ENCODE measurements around the gene IL1R1. TPM values are rescaled to one million over a fixed set of nuclear protein-coding genes. Genes with fewer than 3 reads are reported as not detected.

IL1R1 gene
- total and polyA plus RNA-seq, 2 of the 4 experiments (the other 2 are of a cell fraction) = 6.5 to 13.8 TPM

- dilution Hi-C loops (cut with HindIII; ENCODE audit: low sequenced_read_pairs, unreplicated experiment) = loop anchor here (25.0 kb wide), 1 partner anchor 146 kb away; no protein-coding TSS in a partner anchor
- Histone ChIP-seq H3K9me3 (ENCODE audit: control insufficient read depth, insufficient read depth, low read length) (peaks cover 2% of the 10 kb centered on the region; the same call in 1 of the 2 replicates), H2BK5ac (ENCODE audit: low read depth, low read length, poor library complexity, severe bottlenecking) (no peak overlapping the region), H3K4me1 (ENCODE audit: control insufficient read depth, insufficient read depth, low read length) (peaks cover 15% of the 10 kb centered on the region), H4K20me1 (ENCODE audit: insufficient read depth, low read length) (no peaks in the 10 kb centered on the region), H3K36me3 (ENCODE audit: control insufficient read depth, insufficient read depth, low read length) (peaks cover 50% of the 10 kb centered on the region), H3K9ac (ENCODE audit: low read depth, low read length) (no peak overlapping the region), H2BK15ac (ENCODE audit: low read depth, low read length) (no peak overlapping the region), H4K8ac (ENCODE audit: low read depth in 2 of 2, low read length in 2 of 2) (no peak overlapping the region), H4K5ac (ENCODE audit: low read depth, low read length) (no peak overlapping the region; the same call in 1 of the 2 replicates), H3K4me2 (ENCODE audit: low read depth, low read length) (no peak overlapping the region), H3K23ac (ENCODE audit: low read depth, low read length) (no peak overlapping the region), H3K4me3 (ENCODE audit: insufficient read depth, low read depth, low read length) (no peak overlapping the region), H2BK20ac (ENCODE audit: low read depth, low read length) (no peak overlapping the region), H3K79me1 (ENCODE audit: low read depth in 1 of 2, low read length in 2 of 2) (peaks cover 7 to 14% of the 10 kb centered on the region in 2 experiments; a peak in 3 of 4 replicates), H3K14ac (replicated peaks; ENCODE audit: low read depth, low read length) (no peak overlapping the region), H3K4ac (ENCODE audit: low read depth, low read length) (no peak overlapping the region), H3K18ac (ENCODE audit: low read depth, low read length) (no peak overlapping the region), H3K27me3 (ENCODE audit: control insufficient read depth, insufficient read depth, low read length) (no peaks in the 10 kb centered on the region), H4K91ac (ENCODE audit: insufficient read depth, low read depth, low read length) (no peak overlapping the region), H2AFZ (replicated peaks; ENCODE audit: low read length, poor library complexity) (no peak overlapping the region), H2BK120ac (ENCODE audit: low read depth, low read length) (no peak overlapping the region), H2AK5ac (ENCODE audit: low read depth, low read length) (no peak overlapping the region), H3K9me1 (ENCODE audit: insufficient read depth, low read length) (peaks cover 4% of the 10 kb centered on the region; the same call in 1 of the 2 replicates), H3K27ac (ENCODE audit: insufficient read depth, low read length) (no peak overlapping the region), H3K56ac (ENCODE audit: extremely low read depth, insufficient read depth, low read length) (no peak overlapping the region), H2AK9ac (replicated peaks; ENCODE audit: low read depth, low read length, poor library complexity) (no peak overlapping the region)
- no peak for TF ChIP-seq CTCF (conservative IDR thresholded peaks at IDR 0.05; ENCODE audit: low read depth, low read length)
- no peak for TF ChIP-seq FOS (IDR thresholded peaks at IDR 0.05; ENCODE audit: low read depth, low read length)
- no peak for TF ChIP-seq SMC3 (IDR thresholded peaks at IDR 0.05; ENCODE audit: low read depth, low read length)
- TF ChIP-seq RAD21 (IDR thresholded peaks at IDR 0.05; ENCODE audit: low read length) = no peak
- TF ChIP-seq MXI1 (IDR thresholded peaks at IDR 0.05; ENCODE audit: borderline replicate concordance, low read depth, low read length) = no peak
- TF ChIP-seq CHD1 (IDR thresholded peaks at IDR 0.05; ENCODE audit: low read depth, low read length) = no peak
- no peak for TF ChIP-seq USF2 (IDR thresholded peaks at IDR 0.05; ENCODE audit: low read depth, low read length)
- no peak for TF ChIP-seq ELK1 (IDR thresholded peaks at IDR 0.05; ENCODE audit: borderline replicate concordance, low read depth, low read length)
- no peak for TF ChIP-seq CEBPB (IDR thresholded peaks at IDR 0.05; ENCODE audit: low read depth, low read length)
- TF ChIP-seq MAFK (IDR thresholded peaks at IDR 0.05; ENCODE audit: low read depth, low read length) = no peak
- no peak for TF ChIP-seq POLR2A (IDR thresholded peaks at IDR 0.05; ENCODE audit: low read depth, low read length)
- TF ChIP-seq RFX5 (IDR thresholded peaks at IDR 0.05; ENCODE audit: low read depth, low read length) = no peak
- no peak for TF ChIP-seq RCOR1 (IDR thresholded peaks at IDR 0.05; ENCODE audit: insufficient replicate concordance, low read length)
- ChIA-PET CTCF (interaction anchor here (0.7 kb wide), 1 partner anchor 133 kb away, joined by 3 read pairs; no protein-coding TSS in a partner anchor), POLR2A (ENCODE audit: unreplicated experiment) (no interaction called here)
- no peak for ATAC-seq (ENCODE audit: low read depth)
- in situ Hi-C loops (cut with MboI; ENCODE audit: low sequenced_read_pairs) = no loop called here
- DNase-seq = no peak
- intact Hi-C loops (cut with micrococcal nuclease) = no loop called here
- BruUV-seq (replicated peaks) = no TSS peak
Observed at GRCh38 chr2:102158011-102158755, 15.6 kb downstream of the IL1R1 start.

All from IMR-90 (cell line).